Tibial artery (tissue), 4 donors: ENCODE data around the gene ZIC1.

Experiments
- DNase-seq, 2 donors: peaks; one replicate each; pipeline ENCODE4 v3.0.0-alpha.2; 2019
- H3K27ac ChIP-seq, 2 donors: fragments of 200-600 bp; sonication (generic) in 1 of 2; 1 replicate in 1 of 2; 2 replicates in 1 of 2; pipeline ENCODE4 v1.5.1; 2018 to 2019; ENCODE audit warnings: mild to moderate bottlenecking in 1 of 2
- H3K27me3 ChIP-seq, 2 donors: fragments of 200-600 bp; sonication (generic) in 1 of 2; one replicate each; pipeline versions ENCODE4 v1.5.1 to v1.6.0; 2016 to 2019
- H3K36me3 ChIP-seq, 3 donors: fragments of 200-600 bp; sonication (generic) in 2 of 3; one replicate each; pipeline ENCODE4 v1.5.1; 2016 to 2019; ENCODE audit warnings: mild to moderate bottlenecking in 2 of 3
- H3K4me1 ChIP-seq, 4 donors: fragments of 200-600 bp; sonication (generic) in 2 of 4; 1 replicate in 3 of 4; 2 replicates in 1 of 4; pipeline ENCODE4 v1.5.1; 2016 to 2019
- H3K4me3 ChIP-seq, 2 donors: fragments of 200-600 bp; sonication (generic) in 1 of 2; 1 replicate in 1 of 2; 2 replicates in 1 of 2; pipeline ENCODE4 v1.5.1; 2018 to 2019; ENCODE audit warnings: mild to moderate bottlenecking in 2 of 2
- H3K9me3 ChIP-seq, 3 donors: fragments of 200-600 bp; sonication (generic) in 1 of 3; one replicate each; pipeline ENCODE4 v1.5.1; 2016 to 2019
- CTCF ChIP-seq, 2 experiments: fragments of 200-600 bp in 1 of 2; fragments of 450-650 bp in 1 of 2; IDR thresholded peaks; one replicate each; pipeline ENCODE4 v1.5.1; 2017 to 2019; ENCODE audit warnings: antibody characterized with exemption in 2 of 2, mild to moderate bottlenecking in 1 of 2, moderate library complexity in 1 of 2
- intact Hi-C: fragments of 100-400 bp; cut with DNase I; formaldehyde crosslinking; loops from one replicate; pipeline ENCODE4 v1.15.0; 2023; ENCODE audit warnings: low total_unique reads

Gene ZIC1

GRCh38 chr3:147422601-147423536, 13.7 kb downstream of the ZIC1 start:
- TF ChIP-seq CTCF (IDR thresholded peaks at IDR 0.05): no peak
- no peaks in the 10 kb centered on the region for H3K36me3 ChIP-seq
- H3K4me1 ChIP-seq: peaks cover 0 to 25% (median 15%) of the 10 kb centered on the region in 4 donors
- no peaks in the 10 kb centered on the region for H3K9me3 ChIP-seq
- intact Hi-C loops: no loop called here
- H3K27ac ChIP-seq: no peak overlapping the region
- H3K27me3 ChIP-seq: peaks cover 0 to 77% of the 10 kb centered on the region in 2 donors
- H3K4me3 ChIP-seq: no peak overlapping the region
- DNase-seq: no peak

- TF ChIP-seq CTCF (IDR thresholded peaks at IDR 0.05): no peak
- no peak for DNase-seq
- H3K27ac ChIP-seq: no peak overlapping the region
- intact Hi-C loops: no loop called here
- no peak overlapping the region for H3K4me3 ChIP-seq
- peaks cover 0 to 25% (median 15%) of the 10 kb centered on the region in 4 donors for H3K4me1 ChIP-seq
- peaks cover 0 to 75% of the 10 kb centered on the region in 2 donors for H3K27me3 ChIP-seq
- no peaks in the 10 kb centered on the region for H3K36me3 ChIP-seq
- H3K9me3 ChIP-seq: no peaks in the 10 kb centered on the region
These were observed 14.3 kb downstream of the ZIC1 start for GRCh38 chr3:147423537-147423797.

- DNase-seq: no peak
- no peak for TF ChIP-seq CTCF (IDR thresholded peaks at IDR 0.05)
- Histone ChIP-seq H3K4me3 (no peak overlapping the region), H3K27me3 (peaks cover 0 to 69% of the 10 kb centered on the region in 2 donors), H3K4me1 (peaks cover 0 to 23% (median 11%) of the 10 kb centered on the region in 4 donors), H3K9me3 (no peaks in the 10 kb centered on the region), H3K36me3 (no peaks in the 10 kb centered on the region), H3K27ac (no peak overlapping the region)
- intact Hi-C loops: no loop called here
These were observed 14.8 kb downstream of the ZIC1 start for GRCh38 chr3:147423798-147424580.

- Histone ChIP-seq H3K4me3 (no peak overlapping the region), H3K4me1 (peaks cover 0 to 15% (median 4%) of the 10 kb centered on the region in 4 donors), H3K9me3 (no peaks in the 10 kb centered on the region), H3K27ac (no peak overlapping the region), H3K27me3 (peaks cover 0 to 62% of the 10 kb centered on the region in 2 donors), H3K36me3 (no peaks in the 10 kb centered on the region)
- no peak for DNase-seq
- no peak for TF ChIP-seq CTCF (IDR thresholded peaks at IDR 0.05)
- intact Hi-C loops: no loop called here
These were observed 15.6 kb downstream of the ZIC1 start for GRCh38 chr3:147424581-147425387.

- no peak for DNase-seq
- peaks cover 0 to 55% of the 10 kb centered on the region in 2 donors for H3K27me3 ChIP-seq
- no peaks in the 10 kb centered on the region for H3K9me3 ChIP-seq
- peaks cover 0 to 15% (median 4%) of the 10 kb centered on the region in 4 donors for H3K4me1 ChIP-seq
- H3K36me3 ChIP-seq: no peaks in the 10 kb centered on the region
- no peak overlapping the region for H3K4me3 ChIP-seq
- H3K27ac ChIP-seq: no peak overlapping the region
- TF ChIP-seq CTCF (IDR thresholded peaks at IDR 0.05): no peak
- intact Hi-C loops: no loop called here
These were observed 16.3 kb downstream of the ZIC1 start for GRCh38 chr3:147425388-147425850.
